ENCODE results near the gene EMD.

Gene EMD

GRCh38 chrX:154371017-154371788, 7.9 kb upstream of the EMD start:
- Histone ChIP-seq H3K4me1 (ENCODE audit: control insufficient read depth, insufficient read depth, low read length, poor library complexity, severe bottlenecking) (peaks cover 40% of the 10 kb centered on the region), H3K27ac (ENCODE audit: insufficient read depth, low read length, poor library complexity, severe bottlenecking) (peak overlapping the region; percentile 97), H3K36me3 (ENCODE audit: control insufficient read depth, insufficient read depth, low read length) (peaks cover 21% of the 10 kb centered on the region), H3K27me3 (replicated peaks; ENCODE audit: control insufficient read depth, insufficient read depth, low read length, poor library complexity, severe bottlenecking) (no peaks in the 10 kb centered on the region), H3K4me3 (ENCODE audit: insufficient read depth, low read depth, low read length, poor library complexity, severe bottlenecking) (peak overlapping the region; percentile 77), H3K9me3 (ENCODE audit: control insufficient read depth, low read length) (no peaks in the 10 kb centered on the region)
- peak; percentile 86 to 91 (median 90) for DNase-seq

GRCh38 chrX:154371789-154372300, 7.2 kb upstream of the EMD start:
- H3K27me3 ChIP-seq (replicated peaks; ENCODE audit: control insufficient read depth, insufficient read depth, low read length, poor library complexity, severe bottlenecking): no peaks in the 10 kb centered on the region
- H3K27ac ChIP-seq (ENCODE audit: insufficient read depth, low read length, poor library complexity, severe bottlenecking): peak overlapping the region; percentile 97
- no peaks in the 10 kb centered on the region for H3K9me3 ChIP-seq (ENCODE audit: control insufficient read depth, low read length)
- DNase-seq: no peak
- peaks cover 15% of the 10 kb centered on the region for H3K36me3 ChIP-seq (ENCODE audit: control insufficient read depth, insufficient read depth, low read length)
- H3K4me3 ChIP-seq (ENCODE audit: insufficient read depth, low read depth, low read length, poor library complexity, severe bottlenecking): peak overlapping the region; percentile 77
- peaks cover 37% of the 10 kb centered on the region for H3K4me1 ChIP-seq (ENCODE audit: control insufficient read depth, insufficient read depth, low read length, poor library complexity, severe bottlenecking)

- H3K4me3 ChIP-seq (ENCODE audit: insufficient read depth, low read depth, low read length, poor library complexity, severe bottlenecking): peak overlapping the region; percentile 77
- peaks cover 7% of the 10 kb centered on the region for H3K36me3 ChIP-seq (ENCODE audit: control insufficient read depth, insufficient read depth, low read length)
- H3K9me3 ChIP-seq (ENCODE audit: control insufficient read depth, low read length): no peaks in the 10 kb centered on the region
- H3K27ac ChIP-seq (ENCODE audit: insufficient read depth, low read length, poor library complexity, severe bottlenecking): peak overlapping the region; percentile 97
- peaks cover 30% of the 10 kb centered on the region for H3K4me1 ChIP-seq (ENCODE audit: control insufficient read depth, insufficient read depth, low read length, poor library complexity, severe bottlenecking)
- H3K27me3 ChIP-seq (replicated peaks; ENCODE audit: control insufficient read depth, insufficient read depth, low read length, poor library complexity, severe bottlenecking): no peaks in the 10 kb centered on the region
- DNase-seq: no peak
Observed at GRCh38 chrX:154372612-154373022, 6.5 kb upstream of the EMD start.

- Histone ChIP-seq H3K27ac (ENCODE audit: insufficient read depth, low read length, poor library complexity, severe bottlenecking) (peak overlapping the region; percentile 39), H3K36me3 (ENCODE audit: control insufficient read depth, insufficient read depth, low read length) (no peaks in the 10 kb centered on the region), H3K4me1 (ENCODE audit: control insufficient read depth, insufficient read depth, low read length, poor library complexity, severe bottlenecking) (peaks cover 25% of the 10 kb centered on the region), H3K4me3 (ENCODE audit: insufficient read depth, low read depth, low read length, poor library complexity, severe bottlenecking) (peak overlapping the region; percentile 22), H3K9me3 (ENCODE audit: control insufficient read depth, low read length) (no peaks in the 10 kb centered on the region), H3K27me3 (replicated peaks; ENCODE audit: control insufficient read depth, insufficient read depth, low read length, poor library complexity, severe bottlenecking) (no peaks in the 10 kb centered on the region)
- DNase-seq: no peak
Observed at GRCh38 chrX:154373340-154374306, 5.5 kb upstream of the EMD start.

- Histone ChIP-seq H3K4me3 (ENCODE audit: insufficient read depth, low read depth, low read length, poor library complexity, severe bottlenecking) (peak within 1 kb of the TSS; percentile 22), H3K27me3 (replicated peaks; ENCODE audit: control insufficient read depth, insufficient read depth, low read length, poor library complexity, severe bottlenecking) (no peaks in the 10 kb centered on the region), H3K27ac (ENCODE audit: insufficient read depth, low read length, poor library complexity, severe bottlenecking) (peak within 1 kb of the TSS; percentile 39), H3K36me3 (ENCODE audit: control insufficient read depth, insufficient read depth, low read length) (no peaks in the 10 kb centered on the region), H3K9me3 (ENCODE audit: control insufficient read depth, low read length) (no peaks in the 10 kb centered on the region), H3K4me1 (ENCODE audit: control insufficient read depth, insufficient read depth, low read length, poor library complexity, severe bottlenecking) (peaks cover 25% of the 10 kb centered on the region)
- no peak for DNase-seq
Observed at GRCh38 chrX:154374313-154375155, 4.6 kb upstream of the EMD start, which contains the start of gene FLNA. FLNA (minus strand) TSS chrX:154374634; CDS start chrX:154371245, 3,389 bp downstream.

GRCh38 chrX:154375156-154375504, 4.0 kb upstream of the EMD start:
- Histone ChIP-seq H3K36me3 (ENCODE audit: control insufficient read depth, insufficient read depth, low read length) (no peaks in the 10 kb centered on the region), H3K4me1 (ENCODE audit: control insufficient read depth, insufficient read depth, low read length, poor library complexity, severe bottlenecking) (peaks cover 31% of the 10 kb centered on the region), H3K27ac (ENCODE audit: insufficient read depth, low read length, poor library complexity, severe bottlenecking) (no peak overlapping the region), H3K4me3 (ENCODE audit: insufficient read depth, low read depth, low read length, poor library complexity, severe bottlenecking) (no peak overlapping the region), H3K27me3 (replicated peaks; ENCODE audit: control insufficient read depth, insufficient read depth, low read length, poor library complexity, severe bottlenecking) (no peaks in the 10 kb centered on the region), H3K9me3 (ENCODE audit: control insufficient read depth, low read length) (no peaks in the 10 kb centered on the region)
- no peak for DNase-seq

- Histone ChIP-seq H3K36me3 (ENCODE audit: control insufficient read depth, insufficient read depth, low read length) (no peaks in the 10 kb centered on the region), H3K9me3 (ENCODE audit: control insufficient read depth, low read length) (no peaks in the 10 kb centered on the region), H3K4me3 (ENCODE audit: insufficient read depth, low read depth, low read length, poor library complexity, severe bottlenecking) (no peak overlapping the region), H3K27ac (ENCODE audit: insufficient read depth, low read length, poor library complexity, severe bottlenecking) (peak overlapping the region; percentile 48), H3K27me3 (replicated peaks; ENCODE audit: control insufficient read depth, insufficient read depth, low read length, poor library complexity, severe bottlenecking) (no peaks in the 10 kb centered on the region), H3K4me1 (ENCODE audit: control insufficient read depth, insufficient read depth, low read length, poor library complexity, severe bottlenecking) (peaks cover 37% of the 10 kb centered on the region)
- DNase-seq: no peak
Observed at GRCh38 chrX:154376774-154377173, 2.3 kb upstream of the EMD start.

- no peaks in the 10 kb centered on the region for H3K27me3 ChIP-seq (replicated peaks; ENCODE audit: control insufficient read depth, insufficient read depth, low read length, poor library complexity, severe bottlenecking)
- peak overlapping the region; percentile 36 for H3K4me3 ChIP-seq (ENCODE audit: insufficient read depth, low read depth, low read length, poor library complexity, severe bottlenecking)
- H3K36me3 ChIP-seq (ENCODE audit: control insufficient read depth, insufficient read depth, low read length): no peaks in the 10 kb centered on the region
- H3K4me1 ChIP-seq (ENCODE audit: control insufficient read depth, insufficient read depth, low read length, poor library complexity, severe bottlenecking): peaks cover 26% of the 10 kb centered on the region
- no peaks in the 10 kb centered on the region for H3K9me3 ChIP-seq (ENCODE audit: control insufficient read depth, low read length)
- peak in 1 of 3 donors; percentile 39 for DNase-seq
- peak overlapping the region; percentile 87 for H3K27ac ChIP-seq (ENCODE audit: insufficient read depth, low read length, poor library complexity, severe bottlenecking)
Observed at GRCh38 chrX:154378059-154378798, 866 bp upstream of the EMD start.

GRCh38 chrX:154379569-154379951, 465 bp downstream of the EMD start:
- Histone ChIP-seq H3K27me3 (replicated peaks; ENCODE audit: control insufficient read depth, insufficient read depth, low read length, poor library complexity, severe bottlenecking) (no peaks in the 10 kb centered on the region), H3K36me3 (ENCODE audit: control insufficient read depth, insufficient read depth, low read length) (no peaks in the 10 kb centered on the region), H3K27ac (ENCODE audit: insufficient read depth, low read length, poor library complexity, severe bottlenecking) (peak overlapping the region; percentile 97), H3K9me3 (ENCODE audit: control insufficient read depth, low read length) (no peaks in the 10 kb centered on the region), H3K4me1 (ENCODE audit: control insufficient read depth, insufficient read depth, low read length, poor library complexity, severe bottlenecking) (peaks cover 20% of the 10 kb centered on the region), H3K4me3 (ENCODE audit: insufficient read depth, low read depth, low read length, poor library complexity, severe bottlenecking) (peak overlapping the region; percentile 62)
- DNase-seq: no peak

All from effector memory CD4-positive, alpha-beta T cell (primary cell).